Stimulated activated CD8-positive, alpha-beta memory T cell treated with anti-CD3 and anti-CD28 coated beads, Interleukin-15, amount 100 ng/mL, for 1 hour (primary cell): ENCODE measurements around the gene ZNF827.

ENCODE experiments used
- DNase-seq: peaks from one replicate; pipeline ENCODE4 v3.0.0-alpha.2; 2020; ENCODE audit warnings: low read depth

Gene ZNF827

DNA sequence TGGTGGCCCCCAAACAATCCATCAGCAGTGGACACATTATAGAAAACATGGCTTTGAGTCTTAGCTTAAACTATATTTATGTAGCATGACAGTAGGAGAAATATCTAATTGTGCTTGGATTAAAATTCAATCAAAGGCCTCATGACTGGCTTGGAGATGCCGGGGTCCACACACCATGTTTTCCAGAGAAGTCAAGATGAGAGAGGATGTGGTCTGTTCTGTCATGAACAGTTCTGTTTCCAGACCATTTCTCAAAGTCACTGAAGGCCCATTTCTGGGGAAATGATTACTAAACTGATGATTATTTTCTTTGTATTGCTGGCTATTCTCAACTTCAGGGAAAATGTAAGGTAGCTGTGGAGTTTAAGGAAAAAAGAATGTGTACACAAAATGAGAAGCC, 182.4 kb downstream of the ZNF827 start:
- no peak for DNase-seq

DNA sequence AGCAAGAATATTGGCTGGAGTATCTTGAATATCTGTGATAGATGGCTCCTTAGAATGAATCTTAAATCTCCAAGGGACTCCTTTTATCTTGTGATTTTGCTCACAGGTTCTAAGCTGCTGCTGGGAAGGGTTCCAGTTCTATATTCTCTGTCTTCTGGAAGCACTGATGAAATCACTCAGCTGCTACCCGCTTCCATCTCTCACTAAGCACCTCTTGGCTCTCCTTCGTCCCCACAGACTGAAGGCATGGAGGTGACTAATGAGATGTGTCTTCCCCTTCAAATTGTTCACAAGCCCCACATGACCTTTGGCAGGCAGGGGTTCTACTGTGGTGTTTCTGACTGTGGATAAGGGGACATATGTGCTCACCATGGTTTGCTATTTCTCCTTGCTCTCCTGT, 182.8 kb downstream of the ZNF827 start:
- no peak for DNase-seq

DNA sequence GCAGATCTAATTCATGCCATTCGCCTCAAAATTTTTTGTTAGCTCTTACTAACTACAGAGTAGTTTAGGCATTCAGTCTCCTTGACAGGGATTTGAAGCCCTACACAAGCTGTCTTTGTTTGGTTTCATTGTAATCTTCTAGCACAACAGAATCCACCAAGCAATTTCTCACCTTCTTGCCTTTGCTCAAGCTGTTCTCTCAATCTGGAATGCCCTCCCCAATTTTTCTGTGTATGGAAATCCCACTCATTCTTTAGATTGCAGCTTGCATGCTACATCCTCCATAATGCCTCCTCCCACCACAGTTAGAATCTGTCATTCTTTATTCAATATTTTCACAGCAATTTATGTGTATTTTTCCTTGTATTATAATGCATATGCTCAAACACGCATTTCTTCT, 195.0 kb downstream of the ZNF827 start:
- DNase-seq = no peak

DNA sequence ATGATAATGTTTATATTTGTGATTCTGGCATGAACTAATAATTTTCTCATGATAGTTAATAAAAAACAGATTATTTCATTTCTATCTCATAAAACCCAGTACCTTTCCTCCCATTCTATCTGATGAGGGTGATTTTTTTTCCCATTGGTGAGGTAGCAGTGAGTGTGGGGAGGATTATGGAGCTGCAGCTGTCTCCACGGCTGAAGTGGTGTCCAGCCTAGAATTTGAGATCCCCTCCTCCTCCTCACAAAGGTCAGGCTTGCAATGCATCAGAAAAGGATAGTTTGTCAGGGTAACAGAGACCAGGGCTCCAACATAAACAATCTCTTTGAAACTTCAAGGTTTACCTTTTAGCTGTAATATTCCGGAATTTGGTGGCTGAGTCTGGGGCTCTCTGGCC, 197.8 kb downstream of the ZNF827 start:
- no peak for DNase-seq

DNA sequence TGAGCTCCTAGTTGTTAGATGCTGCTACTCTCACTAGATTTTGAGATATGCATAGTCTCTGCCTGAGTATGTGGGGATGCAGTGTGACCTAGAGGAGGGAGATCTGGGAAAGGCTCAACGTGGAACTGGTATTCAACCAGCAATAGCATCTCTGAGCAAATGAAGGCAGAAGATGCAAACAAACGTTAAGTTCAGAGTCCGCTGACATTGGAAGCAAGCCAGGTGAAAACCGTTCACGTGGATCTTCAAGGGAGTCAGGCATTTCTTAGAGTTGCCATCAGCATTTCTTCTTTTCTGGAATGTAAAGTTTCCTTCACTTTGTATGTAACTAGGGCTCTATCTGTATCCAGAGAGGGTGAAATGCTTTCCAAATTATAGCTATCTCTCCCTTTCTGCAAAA, 198.8 kb downstream of the ZNF827 start:
- no peak for DNase-seq

DNA sequence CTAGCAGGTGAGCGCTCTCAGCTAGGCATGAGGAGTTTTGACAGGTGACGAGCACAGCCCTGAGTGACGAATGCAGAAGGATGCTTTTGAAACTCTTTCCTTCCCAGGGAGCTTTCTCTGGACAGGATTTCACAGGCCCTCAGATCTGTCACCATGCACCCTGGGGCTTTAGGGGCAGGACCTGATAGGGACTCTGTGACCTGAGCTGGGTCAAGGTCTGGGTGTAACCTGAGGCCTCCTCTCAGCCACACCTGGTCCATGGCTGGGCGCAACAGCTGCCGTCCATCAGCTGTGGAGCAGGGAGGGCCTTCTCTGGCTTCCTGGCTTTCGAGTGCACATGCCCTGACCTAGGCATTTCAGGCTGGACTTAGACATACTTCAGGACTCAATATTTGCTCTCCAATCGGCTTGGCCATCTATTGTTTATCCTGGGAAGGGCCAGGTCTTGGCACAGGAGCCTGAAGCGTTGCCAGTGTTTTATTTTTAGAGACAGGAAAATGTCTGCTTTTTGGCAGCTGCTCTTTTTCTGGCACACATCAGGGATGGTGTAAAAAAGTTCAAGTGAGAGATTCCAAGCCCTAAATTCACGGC, 202.3 kb downstream of the ZNF827 start:
- DNase-seq = no peak

DNA sequence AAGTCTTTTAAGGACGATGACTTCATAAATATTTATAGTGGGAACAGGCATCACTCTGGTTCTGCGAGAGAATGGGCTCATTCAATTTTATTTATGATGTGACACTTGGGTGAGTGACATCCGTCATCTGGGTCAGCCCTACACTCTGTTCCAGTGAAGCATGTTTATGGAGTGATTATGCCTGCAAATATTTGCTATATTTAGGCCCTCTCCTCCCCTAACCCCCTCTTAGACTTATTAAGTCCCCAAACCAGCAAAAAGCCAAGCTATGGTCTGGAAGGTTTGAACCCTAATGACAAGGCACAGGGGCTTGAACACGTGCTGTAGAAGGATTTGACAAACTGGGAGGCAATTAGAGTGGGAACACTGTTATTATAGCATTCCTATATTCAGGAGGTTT, 202.8 kb downstream of the ZNF827 start:
- no peak for DNase-seq

DNA sequence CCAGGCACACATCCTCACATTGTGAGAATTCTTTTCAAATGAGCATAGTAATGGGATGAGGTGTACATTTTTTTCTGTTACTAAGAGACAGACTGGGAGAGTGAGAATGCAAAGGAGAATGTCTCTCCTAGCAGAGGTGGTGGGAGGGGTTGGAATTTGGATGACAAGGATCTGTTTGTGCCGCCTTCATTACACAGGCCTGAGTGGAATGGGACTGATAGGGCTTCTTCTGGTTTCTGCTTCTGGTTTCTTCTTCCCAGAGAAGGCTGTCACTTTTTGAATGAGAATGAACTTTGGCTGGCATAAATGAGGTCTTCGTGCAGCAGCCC, 203.3 kb downstream of the ZNF827 start:
- DNase-seq = no peak

DNA sequence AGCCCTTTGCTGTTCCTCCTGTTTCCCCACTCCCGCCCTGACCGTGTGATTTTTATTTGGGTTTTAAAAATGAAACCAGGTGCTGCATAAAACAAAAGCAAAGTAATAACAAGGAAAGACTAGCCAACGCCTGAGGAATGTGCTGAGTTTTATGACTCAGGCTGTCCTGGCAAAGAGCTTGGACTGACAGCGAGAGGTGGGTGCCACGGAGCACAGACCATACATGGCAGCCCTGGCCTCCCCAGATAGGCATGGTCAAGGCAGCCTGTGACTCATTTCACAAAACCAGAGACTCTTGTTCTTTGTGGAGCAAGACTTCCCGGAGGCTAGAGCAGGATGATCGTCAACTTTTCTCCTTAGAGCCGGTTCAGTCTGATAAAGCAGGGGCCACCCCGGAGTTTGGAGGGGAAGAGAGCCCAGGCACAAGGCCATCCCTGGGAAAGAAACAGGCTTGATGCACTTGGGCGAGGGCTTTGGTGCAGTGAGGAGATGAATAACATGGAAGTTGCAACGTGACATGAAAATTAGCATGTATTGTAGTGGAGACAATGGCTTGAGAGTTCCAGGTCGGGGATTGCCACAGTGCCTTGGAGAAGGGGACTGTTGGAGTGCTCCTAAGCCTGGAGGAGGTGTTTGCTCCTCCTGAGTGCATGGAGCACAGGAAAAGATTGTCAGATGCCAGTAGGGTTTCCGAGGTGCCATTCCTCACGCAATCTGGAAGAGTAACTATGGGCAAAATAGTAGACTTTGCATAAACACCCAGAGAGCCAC, 203.9 kb downstream of the ZNF827 start:
- DNase-seq = no peak

DNA sequence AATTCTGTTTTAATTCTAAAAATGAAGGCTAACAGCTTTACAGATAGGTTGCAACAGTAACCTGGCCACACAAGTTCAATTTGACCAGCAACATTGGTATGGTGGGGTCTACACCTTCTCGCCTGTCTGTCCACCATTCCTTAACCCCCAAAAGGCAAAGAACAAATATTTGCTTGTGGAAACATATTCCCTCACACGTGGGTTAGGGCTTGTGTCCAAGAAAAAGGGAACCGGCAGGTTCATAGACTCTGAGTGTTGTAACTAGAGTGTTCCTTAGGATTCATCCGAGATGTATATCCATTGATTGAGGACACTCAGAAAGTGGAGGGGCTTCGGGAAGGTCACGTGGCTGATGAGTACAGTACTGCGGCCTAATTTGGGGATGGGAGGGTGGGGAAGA, 204.6 kb downstream of the ZNF827 start:
- no peak for DNase-seq

DNA sequence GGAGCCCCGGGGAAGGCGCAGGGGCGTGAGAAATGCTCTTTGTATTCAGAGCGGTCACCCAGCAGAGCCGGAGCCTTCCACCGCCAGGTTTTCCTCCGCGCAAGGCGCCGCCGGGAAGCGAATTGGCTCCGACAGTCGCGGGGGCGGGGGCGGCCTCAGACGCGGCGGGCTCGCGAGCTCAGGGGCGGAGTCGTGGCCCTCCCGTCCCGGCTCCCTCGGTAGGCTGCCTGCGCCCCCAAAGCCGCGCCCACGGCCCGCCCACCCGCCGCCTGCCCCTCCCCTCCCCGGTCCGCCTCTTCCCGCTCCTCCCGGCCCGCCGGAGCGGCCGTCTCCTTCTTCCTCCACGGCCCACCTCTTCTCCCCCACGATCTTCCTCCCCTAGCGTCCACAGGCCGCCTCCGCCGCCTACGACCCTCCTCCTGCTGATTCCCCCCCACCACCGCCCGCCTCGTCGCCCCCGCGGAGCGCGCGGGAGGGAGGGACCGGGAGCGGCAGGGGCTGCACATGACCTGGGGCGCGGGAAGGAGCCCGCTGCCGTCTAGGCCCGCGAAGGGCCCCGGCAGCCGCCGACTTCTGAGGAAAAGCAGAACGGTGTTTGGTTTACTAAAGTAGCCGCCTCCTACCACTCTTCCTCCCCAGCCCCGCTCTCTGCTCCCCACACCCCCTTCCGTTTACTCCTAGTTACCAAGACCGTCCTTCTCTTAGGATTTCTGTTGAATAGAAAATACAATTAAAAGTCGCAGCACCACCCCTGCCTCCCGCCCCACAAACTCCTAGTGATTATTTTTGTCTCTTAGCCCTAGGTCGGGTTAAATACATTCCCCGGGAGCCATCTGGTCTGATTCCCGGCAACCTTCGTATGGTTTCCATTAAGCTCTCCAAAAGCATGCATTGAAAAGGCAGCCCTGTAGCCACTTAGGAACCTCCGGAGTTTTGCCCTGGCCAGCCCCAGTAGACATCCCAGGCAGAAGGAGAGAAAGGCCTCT, 205.4 kb downstream of the ZNF827 start:
- DNase-seq = peak; percentile 62

DNA sequence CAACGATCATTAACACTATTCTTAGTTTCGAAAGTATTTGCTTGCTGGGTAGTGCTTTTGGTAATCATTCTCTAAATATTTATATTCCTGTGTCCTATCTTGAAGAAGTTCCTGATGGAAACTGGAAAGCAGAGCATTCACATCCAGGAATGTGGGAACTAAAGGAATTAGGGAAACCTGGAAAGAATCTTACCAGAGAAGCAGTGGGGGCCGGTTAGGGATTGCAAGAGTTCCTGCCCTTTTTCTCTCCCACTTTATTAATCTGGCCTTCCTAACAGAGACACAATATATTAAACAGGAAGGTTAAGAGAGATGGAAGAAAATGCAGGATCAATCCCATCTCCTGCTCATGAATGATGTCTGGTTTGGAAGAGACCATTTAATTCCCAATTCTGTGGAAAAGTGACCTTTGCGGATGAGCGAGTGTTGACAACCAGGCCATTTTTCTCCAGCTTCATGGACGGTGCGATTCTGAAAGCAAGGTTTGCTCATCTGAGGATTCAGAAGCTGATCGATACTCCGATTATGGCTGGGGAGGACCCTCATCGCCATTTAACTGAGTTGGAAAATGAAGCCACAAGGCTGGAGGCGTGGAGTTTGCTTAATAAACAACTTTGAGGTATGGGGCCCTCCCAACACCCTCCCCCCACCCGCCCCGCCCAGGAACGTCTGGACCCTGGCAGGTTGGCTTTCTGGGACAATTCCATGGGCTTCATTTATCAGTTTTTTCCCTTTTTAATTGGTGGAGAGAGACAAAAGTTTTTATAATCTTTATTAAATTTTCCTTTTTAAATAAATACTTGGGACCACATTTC, 206.4 kb downstream of the ZNF827 start:
- no peak for DNase-seq

DNA sequence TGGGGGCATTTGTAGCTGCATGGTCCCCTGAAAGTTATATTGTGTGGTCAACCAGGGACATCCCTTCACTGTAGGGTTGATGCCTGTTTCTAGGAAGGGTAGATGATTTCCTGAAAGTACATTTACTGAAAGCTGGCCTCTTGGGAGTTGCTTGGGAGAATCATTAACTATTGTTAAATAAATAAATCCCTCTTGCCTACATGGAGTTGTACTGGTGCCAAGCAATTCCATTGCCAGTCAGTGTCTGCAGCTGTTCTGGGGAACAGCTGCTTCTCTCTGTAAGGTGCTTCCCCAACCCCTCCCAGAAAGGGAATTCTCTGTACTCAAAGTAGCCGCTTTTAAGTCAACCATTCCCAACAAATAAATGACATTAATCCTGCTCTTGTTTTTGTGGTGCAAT, 207.6 kb downstream of the ZNF827 start:
- no peak for DNase-seq

DNA sequence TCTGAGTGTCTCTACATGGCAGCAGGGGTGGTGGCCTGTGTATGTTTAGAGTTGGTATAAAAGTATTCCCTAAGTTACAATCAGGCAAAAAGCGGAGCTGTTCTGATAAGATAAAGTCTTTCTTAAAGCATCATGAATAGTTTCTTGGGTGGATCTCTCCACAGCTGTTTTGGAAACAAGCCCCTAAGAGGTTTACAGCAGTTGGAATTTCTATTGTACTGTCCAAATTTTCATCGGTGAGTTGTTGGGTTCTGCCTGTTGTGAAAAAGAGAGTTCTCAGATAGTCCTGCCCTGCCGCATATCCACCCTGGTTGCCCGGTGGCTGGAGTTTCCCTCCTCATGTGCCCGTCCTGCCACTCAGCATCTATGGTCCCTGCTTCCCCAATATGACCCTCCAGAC, 208.6 kb downstream of the ZNF827 start:
- no peak for DNase-seq

DNA sequence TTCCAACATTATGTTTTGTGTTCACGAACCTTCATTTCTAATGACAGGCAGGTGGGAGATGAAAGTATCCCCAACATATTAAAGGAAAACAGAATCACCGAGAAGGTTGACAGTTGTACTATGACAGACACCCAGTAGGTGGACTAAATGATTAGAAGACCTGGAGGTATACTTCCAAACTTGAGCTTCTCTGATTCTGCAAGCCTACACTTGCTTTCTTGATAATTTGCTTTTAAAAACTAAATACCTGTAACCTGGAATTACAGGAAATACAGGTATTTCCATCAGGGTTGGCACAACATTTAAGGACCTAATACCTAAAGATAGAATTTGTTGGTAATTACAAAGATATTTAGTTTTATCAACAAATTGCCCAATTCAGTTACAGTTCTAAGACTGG, 215.3 kb downstream of the ZNF827 start:
- no peak for DNase-seq

DNA sequence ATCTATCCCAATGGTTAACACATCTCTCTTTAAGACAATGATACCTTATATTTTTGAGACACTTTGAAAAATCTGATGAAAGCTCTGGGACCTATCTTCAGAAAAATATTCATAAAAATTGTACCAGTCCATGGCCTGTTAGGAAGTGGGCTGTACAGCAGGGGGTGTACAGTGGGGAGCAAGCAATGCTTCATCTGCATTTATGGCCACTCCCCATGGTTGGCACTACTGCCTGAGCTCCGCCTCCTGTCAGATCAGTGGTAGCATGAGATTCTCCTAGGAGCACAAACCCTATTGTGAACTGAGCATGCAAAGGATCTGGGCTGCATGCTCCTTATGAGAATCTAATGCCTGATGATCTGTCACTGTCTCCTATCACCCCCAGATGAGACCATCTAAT, 216.1 kb downstream of the ZNF827 start:
- no peak for DNase-seq

DNA sequence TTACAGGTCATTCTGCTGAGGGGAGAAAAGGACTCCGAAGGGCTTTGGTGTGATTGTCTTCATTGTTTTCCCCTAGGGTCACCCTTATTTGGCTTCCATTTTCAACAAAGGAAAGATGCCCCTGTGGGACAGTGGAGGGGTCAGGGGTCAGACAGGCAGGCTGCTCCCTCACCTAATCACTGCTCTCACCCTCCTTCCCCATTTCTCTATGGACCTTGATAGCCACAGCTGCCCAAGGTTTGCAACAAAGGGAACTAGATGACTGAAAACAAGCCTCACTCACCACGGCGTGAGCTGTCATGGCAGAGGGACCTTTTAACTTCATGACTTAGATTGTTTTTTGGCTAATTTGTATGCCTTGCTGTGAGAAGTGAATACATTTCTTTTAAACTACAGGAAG, 218.0 kb downstream of the ZNF827 start:
- DNase-seq = no peak

DNA sequence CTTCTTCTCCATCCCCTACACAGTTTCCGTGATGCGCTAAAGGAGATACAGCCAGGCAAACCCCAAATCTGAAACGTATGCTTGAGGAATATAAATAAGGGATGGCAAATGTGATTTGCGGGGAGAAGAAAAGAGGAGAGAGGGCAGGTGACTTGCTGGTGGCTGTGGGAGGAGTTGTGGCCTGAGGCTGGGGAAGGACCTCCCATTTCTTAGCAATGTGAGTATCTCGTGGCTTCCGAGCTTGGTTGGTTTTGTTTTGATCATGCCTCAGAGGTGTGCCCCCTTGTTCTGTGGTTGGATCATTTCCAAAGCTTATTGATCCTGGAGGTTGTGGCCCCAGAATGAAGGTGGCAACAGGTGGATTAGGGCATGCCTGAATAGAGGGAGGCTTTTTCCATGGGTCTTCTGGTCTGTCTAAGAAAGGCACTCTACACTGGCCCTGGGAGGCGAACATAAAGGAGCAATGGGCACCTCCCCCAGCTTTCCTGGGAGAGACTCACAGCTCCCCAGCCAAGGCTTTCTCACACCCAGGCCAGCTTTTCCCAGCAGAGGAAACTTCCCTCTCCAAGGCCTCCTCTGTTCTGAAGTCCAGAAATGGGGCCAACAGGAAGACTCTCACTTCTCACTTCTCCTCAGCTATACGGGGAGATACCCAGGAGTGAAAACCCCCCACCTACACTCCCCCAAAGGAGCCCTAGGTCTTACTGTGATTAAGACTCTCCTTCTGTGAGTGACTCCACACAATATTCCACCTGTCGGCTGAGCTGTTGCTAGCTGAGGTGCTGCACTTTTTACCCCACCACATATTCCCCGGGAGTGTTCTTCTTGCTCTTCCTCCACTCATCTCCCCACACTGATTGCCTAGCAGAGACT, 218.6 kb downstream of the ZNF827 start:
- DNase-seq = no peak

DNA sequence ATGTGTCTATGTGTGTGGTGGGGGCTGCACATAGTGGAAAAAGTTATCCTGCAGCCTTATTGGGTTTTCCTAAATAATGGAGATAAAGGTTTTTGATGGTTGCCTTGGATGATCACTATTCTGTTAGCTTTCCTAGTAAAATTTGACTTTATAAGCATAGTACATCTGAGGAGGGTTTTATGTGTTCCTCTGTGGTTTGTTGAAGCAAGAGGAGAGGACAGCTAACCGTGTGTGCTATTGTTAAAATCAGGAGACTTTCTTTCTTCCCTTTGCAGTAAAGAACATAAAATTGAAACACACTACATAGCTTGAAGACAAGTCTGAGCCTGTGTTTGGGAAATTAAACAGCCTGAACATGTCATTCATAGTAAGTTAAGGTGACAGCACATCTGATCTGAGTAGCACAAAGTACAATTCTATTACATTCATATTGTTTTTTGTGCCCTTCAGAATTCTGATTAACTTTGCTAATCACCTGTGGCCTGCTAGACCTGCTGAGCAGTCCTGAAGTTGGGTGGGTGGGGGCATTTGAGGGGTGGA, 221.9 kb downstream of the ZNF827 start:
- no peak for DNase-seq

DNA sequence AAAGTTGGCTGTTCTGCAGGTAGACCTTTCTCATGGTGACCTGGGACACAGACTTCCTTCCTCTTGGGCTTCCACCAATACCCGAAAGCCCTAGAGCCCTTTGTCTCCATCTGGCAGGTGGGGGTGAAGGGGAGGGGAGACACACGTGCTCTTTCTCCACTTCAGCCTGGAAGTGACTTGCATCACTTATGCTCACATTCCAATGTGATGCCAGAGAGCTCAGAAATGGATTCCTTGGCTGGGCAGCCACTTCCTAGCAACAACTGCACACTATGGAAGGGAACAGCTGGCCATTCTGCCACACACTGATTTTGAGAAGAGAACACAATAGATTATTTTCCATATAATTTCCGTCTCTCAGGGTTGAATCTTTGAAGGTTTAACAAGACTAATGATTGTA, 222.4 kb downstream of the ZNF827 start:
- DNase-seq = no peak

DNA sequence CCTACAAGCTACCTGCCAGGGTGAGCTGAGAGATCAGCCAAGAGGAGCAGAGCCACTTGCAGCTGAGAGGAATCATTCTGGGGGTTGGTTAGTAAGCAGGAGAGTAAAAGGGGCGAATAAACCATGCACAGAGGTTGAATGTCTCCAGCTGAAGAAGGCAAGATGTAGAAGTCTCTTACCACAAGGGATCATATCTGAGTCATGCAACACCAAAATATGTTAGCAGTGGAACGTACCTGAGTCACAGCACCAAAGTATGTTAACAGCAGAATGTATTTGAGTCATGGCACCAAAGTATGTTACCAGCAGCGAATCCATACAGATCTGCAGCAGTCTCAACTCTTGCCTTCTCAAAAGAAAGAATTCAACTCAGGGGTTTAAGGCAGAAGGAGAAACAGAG, 228.8 kb downstream of the ZNF827 start:
- no peak for DNase-seq
